Activated CD8-positive, alpha-beta memory T cell treated with anti-CD3 and anti-CD28 coated beads for 36 hours (primary cell): ENCODE data around the gene PSMB11. TPM values are rescaled to one million over a fixed set of nuclear protein-coding genes. Genes with fewer than 3 reads are reported as not detected.

Experiments
- CTCF ChIA-PET: fragments of 350-600 bp; sonication (Branson Sonifier 250); formaldehyde crosslinking; loops from one replicate; lab custom pipeline; 2021; ENCODE audit warnings: antibody characterized with exemption; lab: Charles Lee
- POLR2A ChIA-PET: fragments of 350-600 bp; sonication (Branson Sonifier 250); formaldehyde crosslinking; loops from one replicate; lab custom pipeline; 2021; ENCODE audit warnings: antibody characterized with exemption; lab: Charles Lee
- total RNA-seq, 2 experiments: library from RNA; stranded (reverse); gene quantifications; one replicate each; pipeline ENCODE4 v1.2.3, GENCODE V29; 2021

Gene PSMB11
- total RNA-seq, 2 experiments from 2014 or later = not detected

DNA sequence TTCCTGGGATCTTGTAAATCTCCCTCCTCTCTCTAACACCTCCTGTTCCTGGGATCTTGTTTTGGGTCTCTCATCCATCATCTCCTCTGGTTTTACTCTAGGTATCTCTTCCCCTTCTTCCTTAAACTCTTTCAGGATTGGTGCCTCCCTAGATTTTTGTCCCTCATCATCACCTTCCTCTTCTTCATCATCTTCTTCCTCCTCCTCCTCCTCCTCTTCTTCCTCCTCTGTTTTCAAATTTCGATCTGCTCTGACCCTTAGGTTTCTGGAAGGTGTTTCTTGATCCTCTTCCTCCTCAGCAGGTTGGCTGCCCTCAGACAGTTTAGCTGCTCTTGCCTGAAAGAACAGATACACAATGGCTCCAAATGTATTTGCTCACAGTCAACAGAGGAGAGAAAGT lies 38.5 kb downstream of the PSMB11 start:
- CTCF ChIA-PET = interaction anchor here (1.8 to 2.5 kb wide), 2 partner anchors 12 to 15 kb away, joined by 6 to 10 read pairs; partner anchors contain the start of genes ACIN1 and C14orf119

GRCh38 chr14:23085458-23085857 lies 43.4 kb downstream of the PSMB11 start:
- ChIA-PET POLR2A (interaction anchor here (1.1 to 2.2 kb wide), 2 partner anchors 9 to 10 kb away, joined by 4 to 11 read pairs; partner anchors contain the start of genes ACIN1 and C14orf119), CTCF (interaction anchor here (1.0 to 2.5 kb wide), 3 partner anchors 8 to 17 kb away, joined by 3 to 8 read pairs (median 4); partner anchors contain the start of gene ACIN1)

More for the DNA sequence above, 38.5 kb downstream of the PSMB11 start:
- POLR2A ChIA-PET = interaction anchor here (0.5 kb wide), 1 partner anchor 162 kb away, joined by 3 read pairs; the partner anchor contains the start of gene RBM23

DNA sequence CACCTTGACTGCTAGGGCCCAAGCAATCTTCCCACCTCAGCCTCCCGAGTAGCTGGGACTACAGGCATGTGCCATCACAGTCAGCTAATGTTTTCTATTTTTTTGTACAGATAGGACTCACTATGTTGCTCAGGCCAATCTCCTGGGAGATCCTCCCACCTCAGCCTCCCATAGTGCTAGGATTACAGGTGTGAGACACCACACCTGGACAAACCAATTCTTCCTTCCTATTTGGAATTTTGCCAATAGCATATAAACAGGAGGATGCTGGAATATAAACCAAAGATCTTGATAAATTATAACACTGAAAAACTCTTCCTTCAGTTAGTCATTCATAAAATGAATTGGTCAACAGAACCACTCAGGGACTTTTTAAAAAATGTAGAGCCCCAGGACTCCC lies 44.6 kb downstream of the PSMB11 start:
- CTCF ChIA-PET = interaction anchor here (0.9 to 2.5 kb wide), 2 partner anchors 9 to 13 kb away, joined by 3 to 8 read pairs; no protein-coding TSS in a partner anchor

DNA sequence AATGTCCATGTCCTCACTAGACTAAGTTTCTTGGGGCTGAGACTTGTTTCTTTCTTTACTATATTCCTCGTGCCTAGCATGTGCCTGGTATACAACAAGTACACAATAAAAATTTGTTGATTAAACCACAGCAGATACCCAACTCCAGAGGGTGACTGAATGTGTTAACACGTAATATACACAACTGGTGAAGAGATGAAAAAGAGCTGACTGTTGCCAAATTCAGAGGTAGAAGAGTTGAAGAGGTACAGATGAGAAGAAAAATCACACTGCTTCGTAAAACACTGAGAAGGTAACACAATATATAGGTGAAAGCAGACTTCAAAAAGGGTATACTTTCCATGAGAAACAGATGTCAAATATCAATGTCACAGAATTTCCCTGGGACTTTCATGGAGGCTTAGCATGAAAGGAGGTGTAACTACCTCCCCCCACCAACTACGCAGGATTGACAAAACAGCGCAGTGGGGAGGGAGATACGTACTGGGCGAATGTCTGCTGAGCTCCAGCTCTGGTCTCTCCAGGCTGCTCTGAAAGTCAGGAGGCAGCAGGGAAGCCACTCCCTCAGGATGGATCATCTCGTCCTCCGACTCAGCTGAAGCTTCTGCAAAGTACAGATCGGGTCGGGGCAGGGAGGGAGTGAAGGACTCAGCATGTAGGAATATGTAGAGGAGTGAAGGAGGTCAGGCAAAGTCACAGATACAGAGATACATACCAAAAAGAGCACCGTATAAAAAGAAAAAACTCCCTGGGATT lies 47.7 kb downstream of the PSMB11 start:
- CTCF ChIA-PET = interaction anchor here (0.5 to 3.7 kb wide), 5 partner anchors 13 to 1276 kb away, joined by 4 to 22 read pairs (median 6); no protein-coding TSS in a partner anchor
- POLR2A ChIA-PET = no interaction called here

More for the DNA sequence above, 44.6 kb downstream of the PSMB11 start:
- POLR2A ChIA-PET = no interaction called here

- POLR2A ChIA-PET = no interaction called here
- CTCF ChIA-PET = interaction anchor here (0.5 to 3.7 kb wide), 5 partner anchors 13 to 1276 kb away, joined by 4 to 22 read pairs (median 6); no protein-coding TSS in a partner anchor
Observed at GRCh38 chr14:23090254-23090636, 48.2 kb downstream of the PSMB11 start.

DNA sequence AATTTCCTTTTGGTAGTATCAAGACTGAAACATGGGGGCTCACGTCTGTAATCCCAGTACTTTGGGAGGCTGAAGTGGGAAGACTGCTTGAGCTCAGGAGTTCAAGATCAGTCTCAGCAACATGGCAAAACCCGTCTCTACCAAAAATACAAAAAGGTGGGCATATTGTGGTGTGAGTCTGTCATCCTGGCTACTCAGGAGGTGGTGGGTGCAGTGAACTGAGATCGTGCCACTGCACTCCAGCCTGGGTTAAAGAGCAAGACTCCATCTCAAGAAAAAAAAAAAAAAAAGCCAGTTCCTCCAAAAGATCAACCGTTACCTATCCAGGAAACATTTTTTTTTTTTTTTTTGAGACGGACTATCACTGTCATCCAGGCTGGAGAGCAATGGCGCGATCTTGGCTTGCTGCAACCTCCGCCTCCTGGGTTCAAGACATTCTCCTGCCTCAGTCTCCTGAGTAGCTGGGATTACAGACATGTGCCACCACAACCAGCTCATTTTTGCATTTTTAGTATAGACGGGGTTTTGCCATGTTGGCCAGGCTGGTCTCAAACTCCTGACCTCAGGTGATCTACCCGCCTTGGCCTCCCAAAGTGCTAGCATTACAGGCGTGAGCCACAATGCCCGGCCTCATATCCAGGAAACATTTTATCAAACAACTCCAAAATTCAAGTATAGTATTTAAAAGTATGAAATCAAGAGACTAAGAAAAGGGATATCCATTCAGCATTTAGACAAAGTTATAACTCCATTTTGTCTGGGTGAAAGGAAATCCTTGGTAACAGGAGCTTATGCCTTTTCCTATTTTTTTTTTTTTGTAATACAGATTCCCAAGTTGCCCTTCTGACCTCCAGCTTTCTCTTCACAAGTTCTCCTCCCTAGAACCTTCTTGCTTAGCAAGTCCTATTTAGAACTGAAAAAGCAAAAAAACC lies 49.5 kb downstream of the PSMB11 start:
- ChIA-PET POLR2A (interaction anchor here (0.6 to 1.2 kb wide), 4 partner anchors 17 to 140 kb away, joined by 3 to 11 read pairs (median 5); no protein-coding TSS in a partner anchor), CTCF (interaction anchor here (0.7 to 3.7 kb wide), 7 partner anchors 9 to 254 kb away, joined by 3 to 22 read pairs (median 5); no protein-coding TSS in a partner anchor)

GRCh38 chr14:23093104-23093503 lies 51.1 kb downstream of the PSMB11 start:
- ChIA-PET POLR2A (interaction anchor here (0.8 kb wide), 1 partner anchor 208 kb away, joined by 3 read pairs; no protein-coding TSS in a partner anchor), CTCF (interaction anchor here (1.5 to 2.6 kb wide), 2 partner anchors 10 to 25 kb away, joined by 5 to 12 read pairs; no protein-coding TSS in a partner anchor)

DNA sequence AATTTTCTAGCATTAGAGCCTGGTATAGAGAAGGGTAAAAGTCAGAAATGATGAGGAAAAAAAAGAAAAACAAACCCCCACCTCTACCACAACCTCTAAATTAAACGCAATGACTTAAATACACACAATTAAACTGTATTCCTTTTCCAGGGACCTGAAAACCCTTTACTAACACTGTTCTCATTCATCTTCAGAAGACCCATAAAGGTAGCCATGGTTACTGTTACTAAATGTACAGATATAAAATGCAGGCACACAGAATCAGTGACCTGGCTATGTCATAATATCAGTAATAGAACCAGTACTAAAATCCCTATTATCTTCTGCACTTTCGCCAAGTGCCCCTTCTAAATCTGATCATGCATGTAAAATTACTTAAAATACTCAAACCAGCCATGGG lies 51.5 kb downstream of the PSMB11 start:
- ChIA-PET POLR2A (interaction anchor here (0.6 kb wide), 1 partner anchor 31 kb away, joined by 3 read pairs; no protein-coding TSS in a partner anchor), CTCF (interaction anchor here (3.4 kb wide), 1 partner anchor 17 kb away, joined by 18 read pairs; no protein-coding TSS in a partner anchor)

Other genes with a start within 250 kb of the PSMB11 start
- gene SLC7A7, start 226.8 kb upstream of the PSMB11 start, total RNA-seq = under 1 TPM; 0.21 to 0.38 TPM
- 100 to 1,000 TPM; 170 to 179 TPM for gene MRPL52, start 212.3 kb upstream of the PSMB11 start, total RNA-seq
- 1 to 10 TPM in 1 of 2 experiments, under 1 TPM in 1; 0.76 to 1.8 TPM for gene MMP14, start 205.6 kb upstream of the PSMB11 start, total RNA-seq
- gene LRP10, start 170.5 kb upstream of the PSMB11 start, total RNA-seq = 10 to 100 TPM; 28.1 to 28.5 TPM
- gene REM2, start 159.0 kb upstream of the PSMB11 start, total RNA-seq = under 1 TPM in 1 of 2 experiments, not detected in 1; 0.11 TPM
- 10 to 100 TPM; 69.7 to 72.1 TPM for gene RBM23, start 123.1 kb upstream of the PSMB11 start, total RNA-seq
- gene PRMT5, start 112.8 kb upstream of the PSMB11 start, total RNA-seq = 100 to 1,000 TPM; 204 to 205 TPM
- 10 to 100 TPM; 46.5 to 49.2 TPM for gene HAUS4, start 85.1 kb upstream of the PSMB11 start, total RNA-seq
- gene AJUBA, start 59.7 kb upstream of the PSMB11 start, total RNA-seq = 1 to 10 TPM in 1 of 2 experiments, under 1 TPM in 1; 0.96 to 1.2 TPM
- 1 to 10 TPM; 7.0 to 8.9 TPM for gene C14orf93, start 32.1 kb upstream of the PSMB11 start, total RNA-seq
- 100 to 1,000 TPM; 176 to 182 TPM for gene PSMB5, start 7.3 kb upstream of the PSMB11 start, total RNA-seq
- gene CDH24, start 15.3 kb downstream of the PSMB11 start, total RNA-seq = under 1 TPM; 0.53 to 0.82 TPM
- 100 to 1,000 TPM; 190 to 191 TPM for gene ACIN1, start 52.9 kb downstream of the PSMB11 start, total RNA-seq
- 10 to 100 TPM; 51.6 to 56.5 TPM for gene C14orf119, start 53.3 kb downstream of the PSMB11 start, total RNA-seq
- gene CIROP, start 62.8 kb downstream of the PSMB11 start, total RNA-seq = not detected
- under 1 TPM; 0.19 to 0.21 TPM for gene CEBPE, start 77.0 kb downstream of the PSMB11 start, total RNA-seq
- under 1 TPM; 0.40 to 0.86 TPM for gene SLC7A8, start 141.4 kb downstream of the PSMB11 start, total RNA-seq
- not detected for gene RNF212B, start 195.7 kb downstream of the PSMB11 start, total RNA-seq
- 10 to 100 TPM; 13.7 to 15.6 TPM for gene HOMEZ, start 243.9 kb downstream of the PSMB11 start, total RNA-seq